T-helper 1 cell treated with Interleukin-12 subunit alpha and Interleukin-12 subunit beta and Interleukin-4 antibody, amounts not matched to agents 30 μg/mL and 1 μg/mL, for 36 hours (primary cell): ENCODE results near the gene C1orf210.

Source experiments
- H3K27ac Mint-ChIP-seq: one replicate; pipeline ENCODE4 v1.8.0; 2021; ENCODE audit warnings: mild to moderate bottlenecking, mixed read lengths
- H3K27me3 Mint-ChIP-seq: one replicate; pipeline ENCODE4 v1.8.0; 2021; ENCODE audit warnings: low read depth, mixed read lengths
- H3K36me3 Mint-ChIP-seq: one replicate; pipeline ENCODE4 v1.8.0; 2021; ENCODE audit warnings: low read depth, mixed read lengths
- H3K4me1 Mint-ChIP-seq: one replicate; pipeline ENCODE4 v1.8.0; 2021; ENCODE audit warnings: low read depth, mixed read lengths
- H3K4me3 Mint-ChIP-seq: one replicate; pipeline ENCODE4 v1.8.0; 2021; ENCODE audit warnings: mild to moderate bottlenecking, moderate library complexity, mixed read lengths
- H3K9me3 Mint-ChIP-seq: one replicate; pipeline ENCODE4 v1.8.0; 2021; ENCODE audit warnings: mixed read lengths

C1orf210 gene

DNA sequence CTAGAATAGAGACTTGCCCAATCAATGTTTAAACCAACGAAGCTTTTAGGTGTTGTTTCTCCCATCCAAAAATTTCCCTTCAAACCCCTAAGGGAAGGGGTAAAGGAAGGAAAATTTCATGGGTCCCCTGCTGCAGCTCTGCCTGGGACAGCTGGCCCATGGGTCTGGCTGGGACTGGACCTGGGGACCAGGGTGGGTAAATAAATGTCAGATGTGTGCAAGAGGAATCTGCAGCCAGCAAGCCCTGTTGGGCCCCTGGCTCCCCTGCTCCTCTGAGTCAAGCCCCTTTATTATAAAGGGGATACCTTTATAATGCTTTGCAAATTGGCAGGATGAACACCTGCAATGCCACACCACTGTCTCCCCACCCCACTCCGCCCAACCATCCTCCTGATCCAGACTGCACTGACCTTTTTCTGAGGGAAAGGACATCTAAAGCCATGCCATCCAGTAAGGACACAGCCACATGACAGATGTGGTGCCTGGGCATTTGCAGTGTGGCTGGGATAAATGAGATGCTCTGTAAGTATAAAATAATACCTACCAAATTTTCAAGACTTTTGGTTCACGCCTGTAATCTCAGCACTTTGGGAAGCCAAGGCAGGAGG is 17.5 kb downstream of the C1orf210 start:
- Mint-ChIP-seq H3K9me3 (peaks cover 8% of the 10 kb centered on the region), H3K36me3 (peaks cover 2% of the 10 kb centered on the region), H3K27ac (no peak overlapping the region), H3K27me3 (peaks cover 9% of the 10 kb centered on the region), H3K4me3 (no peak overlapping the region), H3K4me1 (peaks cover 10% of the 10 kb centered on the region)

DNA sequence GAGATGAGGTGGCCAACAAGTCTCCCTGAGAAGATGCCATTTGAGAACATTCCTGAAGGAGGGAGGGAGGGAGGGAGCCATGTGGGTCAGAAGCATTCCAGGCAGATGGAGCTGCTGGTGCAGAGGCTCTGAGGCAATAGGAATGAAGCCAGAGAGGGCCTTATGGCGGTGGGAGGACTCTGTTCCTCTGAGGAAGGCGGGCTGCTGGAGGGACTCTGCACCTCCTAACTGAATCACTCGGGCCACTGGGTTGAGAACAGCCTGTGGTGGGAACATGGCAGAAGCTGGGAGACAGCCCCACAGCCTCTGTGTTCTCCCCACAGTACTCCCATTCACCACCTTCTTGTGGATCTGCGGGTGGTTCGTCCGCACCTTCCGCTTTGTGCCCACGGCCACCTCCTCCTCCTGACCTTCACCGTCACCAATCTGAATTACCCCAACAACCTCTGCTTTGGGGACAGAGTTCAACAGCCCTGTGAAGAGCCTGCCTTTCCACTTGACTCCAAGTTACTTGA is 18.0 kb downstream of the C1orf210 start:
- H3K27ac Mint-ChIP-seq = no peak overlapping the region
- no peak overlapping the region for H3K4me3 Mint-ChIP-seq
- H3K4me1 Mint-ChIP-seq = peaks cover 10% of the 10 kb centered on the region
- peaks cover 12% of the 10 kb centered on the region for H3K27me3 Mint-ChIP-seq
- peaks cover 2% of the 10 kb centered on the region for H3K36me3 Mint-ChIP-seq
- peaks cover 13% of the 10 kb centered on the region for H3K9me3 Mint-ChIP-seq

DNA sequence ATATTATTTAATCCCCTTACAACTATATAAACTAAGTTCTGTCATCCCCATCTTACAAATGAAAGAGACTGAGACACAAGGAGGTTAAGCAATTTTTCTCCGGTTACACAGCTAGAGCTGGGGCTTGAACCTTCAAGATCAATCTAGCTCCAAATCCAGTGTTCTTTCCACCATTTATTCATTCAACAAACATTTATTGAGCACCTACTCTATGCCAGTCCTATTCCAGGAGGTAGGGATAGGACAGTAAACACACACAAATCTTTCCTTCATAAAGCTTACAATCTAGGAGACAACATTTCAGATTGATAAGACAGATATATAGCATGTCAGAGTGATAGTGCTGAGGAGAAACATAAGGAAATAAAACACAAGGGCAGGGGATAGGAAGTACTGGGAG is 18.5 kb downstream of the C1orf210 start:
- H3K4me3 Mint-ChIP-seq = no peak overlapping the region
- peaks cover 3% of the 10 kb centered on the region for H3K36me3 Mint-ChIP-seq
- no peak overlapping the region for H3K27ac Mint-ChIP-seq
- peaks cover 17% of the 10 kb centered on the region for H3K9me3 Mint-ChIP-seq
- peaks cover 12% of the 10 kb centered on the region for H3K27me3 Mint-ChIP-seq
- peaks cover 9% of the 10 kb centered on the region for H3K4me1 Mint-ChIP-seq

DNA sequence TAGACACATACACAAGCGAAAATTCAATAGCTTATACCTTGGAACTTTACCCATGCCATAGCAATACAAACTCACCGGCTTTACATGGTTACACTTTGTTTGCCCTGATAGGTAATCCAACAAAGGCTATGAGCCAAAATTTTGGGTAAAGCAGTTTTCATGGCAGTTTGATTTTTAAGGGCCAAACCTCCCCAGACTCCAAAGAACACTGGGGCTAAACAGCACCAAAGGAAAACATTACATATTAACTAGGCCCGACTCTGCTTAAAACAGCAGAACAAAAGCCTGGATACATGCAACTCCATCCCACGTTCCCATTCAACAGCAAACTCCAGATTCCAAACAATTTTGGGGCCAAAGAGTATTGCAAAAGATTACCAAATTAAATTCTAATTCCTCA is 19.9 kb downstream of the C1orf210 start:
- Mint-ChIP-seq H3K9me3 (peaks cover 26% of the 10 kb centered on the region), H3K4me1 (no peaks in the 10 kb centered on the region), H3K4me3 (no peak overlapping the region), H3K27me3 (peaks cover 12% of the 10 kb centered on the region), H3K36me3 (peaks cover 3% of the 10 kb centered on the region), H3K27ac (no peak overlapping the region)

DNA sequence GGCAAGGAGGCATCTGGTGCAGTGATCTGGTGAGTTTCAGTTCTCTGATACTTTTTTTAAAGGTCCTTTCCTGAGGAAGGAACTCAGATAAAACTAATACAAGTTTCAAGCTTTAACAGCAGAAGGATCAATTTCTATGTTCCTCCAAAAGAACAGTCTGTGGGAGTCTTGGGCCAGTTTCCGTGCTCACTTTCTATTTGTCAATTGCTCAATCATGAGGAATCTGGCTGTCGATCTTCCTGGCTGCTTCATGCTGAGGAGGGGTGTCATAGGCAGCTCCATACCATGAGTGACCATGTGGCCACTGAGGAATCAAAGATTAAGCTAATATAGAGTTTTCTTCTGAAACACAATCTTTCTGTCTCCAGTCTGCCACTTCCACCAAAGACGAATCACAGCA is 27.0 kb downstream of the C1orf210 start:
- Mint-ChIP-seq H3K27me3 (peaks cover 7% of the 10 kb centered on the region), H3K27ac (no peak overlapping the region), H3K4me3 (no peak overlapping the region), H3K4me1 (no peaks in the 10 kb centered on the region), H3K36me3 (peaks cover 5% of the 10 kb centered on the region), H3K9me3 (peaks cover 33% of the 10 kb centered on the region)

DNA sequence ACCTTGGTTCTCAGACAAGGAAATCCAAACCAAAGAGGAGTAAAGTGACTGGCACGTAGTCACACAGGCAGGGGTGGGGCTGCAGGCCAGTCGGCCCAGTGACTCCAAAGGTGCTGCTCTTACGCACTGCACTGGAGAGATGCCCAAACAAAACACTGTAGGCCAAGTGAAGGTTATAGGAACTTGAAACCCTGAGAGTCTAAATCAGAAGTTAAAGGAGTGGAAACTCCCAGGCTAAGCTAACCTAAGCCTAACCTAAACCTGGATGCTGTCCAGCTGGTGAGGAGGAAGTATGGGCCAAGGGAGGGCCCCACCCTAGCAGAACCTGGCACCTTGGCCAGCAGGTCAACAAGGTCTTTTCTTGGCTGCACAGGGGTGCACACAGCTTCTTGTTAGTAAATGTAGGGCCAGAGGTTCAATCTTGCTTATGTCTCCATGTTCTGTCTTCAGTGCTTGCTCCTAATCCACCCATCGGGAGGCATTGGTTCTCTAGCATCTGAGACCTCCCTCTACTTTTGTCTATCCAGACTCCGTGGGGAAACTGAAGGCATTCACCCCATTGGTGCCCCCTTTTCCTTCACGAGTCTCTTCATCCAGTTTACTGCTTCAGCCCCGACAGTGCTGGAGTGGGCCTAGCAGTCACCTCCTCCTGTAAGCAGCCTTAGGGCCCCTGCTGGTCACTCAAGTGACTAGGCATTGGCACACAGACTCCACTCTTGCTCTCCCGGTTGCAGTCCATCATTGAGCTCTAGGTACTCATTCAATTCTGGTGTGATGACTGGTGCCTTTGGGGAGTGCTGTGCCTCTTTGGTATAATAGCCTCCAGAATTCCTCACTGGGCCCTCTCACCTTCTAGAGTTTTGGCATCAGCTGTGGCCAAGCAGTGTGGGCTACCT is 28.5 kb downstream of the C1orf210 start:
- Mint-ChIP-seq H3K36me3 (peaks cover 3% of the 10 kb centered on the region), H3K27me3 (peaks cover 16% of the 10 kb centered on the region), H3K9me3 (peaks cover 23% of the 10 kb centered on the region), H3K4me3 (no peak overlapping the region), H3K4me1 (no peaks in the 10 kb centered on the region), H3K27ac (no peak overlapping the region)

DNA sequence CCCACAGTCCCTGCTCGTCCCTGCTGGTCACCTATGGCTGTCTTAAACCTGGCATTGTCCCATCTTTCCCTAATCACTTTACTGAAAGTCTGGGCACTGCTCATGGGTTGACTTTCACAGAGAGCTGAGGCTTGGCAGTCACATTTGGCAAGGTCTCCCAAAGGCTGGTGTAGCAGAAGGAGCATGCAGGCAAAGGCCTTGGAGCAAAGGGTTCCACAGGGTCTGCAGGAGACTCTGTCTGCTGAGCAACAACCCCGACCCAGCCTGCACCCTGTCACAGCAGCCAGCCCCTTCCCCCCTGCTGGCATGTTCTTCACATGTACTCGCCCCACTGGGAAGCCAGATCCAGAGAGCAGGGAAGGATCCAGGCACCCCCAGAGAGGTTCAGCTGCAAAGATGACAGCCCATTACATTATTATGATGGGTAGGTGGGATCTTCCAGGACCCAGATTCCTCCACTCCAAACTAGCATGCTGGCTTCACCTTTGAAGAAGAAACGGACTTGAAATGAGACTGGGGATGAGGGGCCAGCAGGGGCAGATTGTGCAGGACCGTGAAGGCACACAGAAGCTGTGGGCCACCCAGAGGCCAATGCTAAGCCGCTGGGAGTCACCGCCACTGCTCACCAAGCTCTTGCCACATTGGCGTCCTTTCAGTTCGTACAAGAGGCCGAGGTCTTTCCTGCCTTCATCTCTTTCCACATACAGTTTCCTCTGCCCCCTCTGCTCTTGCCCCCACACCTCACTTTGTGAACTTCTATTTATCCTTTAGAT is 29.8 kb downstream of the C1orf210 start:
- H3K36me3 Mint-ChIP-seq = peaks cover 3% of the 10 kb centered on the region
- no peak overlapping the region for H3K27ac Mint-ChIP-seq
- H3K27me3 Mint-ChIP-seq = peaks cover 28% of the 10 kb centered on the region
- no peak overlapping the region for H3K4me3 Mint-ChIP-seq
- H3K9me3 Mint-ChIP-seq = peaks cover 14% of the 10 kb centered on the region
- no peaks in the 10 kb centered on the region for H3K4me1 Mint-ChIP-seq

DNA sequence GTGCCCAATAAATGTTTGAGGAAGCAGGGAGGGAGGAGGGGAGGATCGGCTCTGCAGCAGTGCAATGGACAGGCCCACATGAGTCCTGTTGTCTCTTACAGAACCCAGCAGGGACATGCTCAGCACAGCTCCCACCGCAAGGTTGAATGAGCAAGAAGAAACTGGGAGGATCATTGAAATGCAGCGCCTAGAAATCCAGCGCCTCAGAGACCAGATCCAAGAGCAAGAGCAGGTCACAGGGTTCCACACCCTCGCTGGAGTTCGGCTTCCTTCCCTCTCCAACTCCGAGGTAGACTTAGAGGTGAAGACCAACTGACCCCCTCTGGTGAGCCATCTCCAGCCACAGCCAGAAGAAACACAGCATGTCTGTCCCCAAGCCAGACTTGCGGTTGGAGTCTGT is 31.5 kb downstream of the C1orf210 start:
- no peak overlapping the region for H3K4me3 Mint-ChIP-seq
- H3K9me3 Mint-ChIP-seq = peaks cover 14% of the 10 kb centered on the region
- H3K36me3 Mint-ChIP-seq = peaks cover 3% of the 10 kb centered on the region
- no peak overlapping the region for H3K27ac Mint-ChIP-seq
- H3K27me3 Mint-ChIP-seq = peaks cover 32% of the 10 kb centered on the region
- H3K4me1 Mint-ChIP-seq = no peaks in the 10 kb centered on the region

DNA sequence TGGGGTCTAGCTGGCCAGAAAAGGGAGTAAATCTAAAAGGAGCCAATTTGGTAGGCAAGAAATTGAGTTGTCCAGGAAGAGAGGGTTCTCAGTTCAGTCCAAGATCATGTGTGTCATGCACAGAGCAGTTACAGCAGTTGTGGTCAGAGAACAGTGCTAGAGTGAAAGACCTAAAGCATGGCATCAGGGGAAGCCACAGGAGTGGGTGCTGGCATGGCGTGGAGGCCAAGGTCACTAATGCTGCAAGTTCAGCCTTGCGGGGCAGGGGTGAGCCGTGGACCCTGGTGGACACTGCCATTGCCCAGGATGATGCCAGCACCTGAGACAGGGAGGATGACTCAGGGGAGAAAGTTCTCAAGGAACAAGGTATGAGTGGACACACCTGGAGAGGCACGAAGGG is 32.2 kb downstream of the C1orf210 start:
- Mint-ChIP-seq H3K4me3 (no peak overlapping the region), H3K27me3 (peaks cover 32% of the 10 kb centered on the region), H3K4me1 (no peaks in the 10 kb centered on the region), H3K9me3 (peaks cover 8% of the 10 kb centered on the region), H3K27ac (no peak overlapping the region), H3K36me3 (peaks cover 3% of the 10 kb centered on the region)

DNA sequence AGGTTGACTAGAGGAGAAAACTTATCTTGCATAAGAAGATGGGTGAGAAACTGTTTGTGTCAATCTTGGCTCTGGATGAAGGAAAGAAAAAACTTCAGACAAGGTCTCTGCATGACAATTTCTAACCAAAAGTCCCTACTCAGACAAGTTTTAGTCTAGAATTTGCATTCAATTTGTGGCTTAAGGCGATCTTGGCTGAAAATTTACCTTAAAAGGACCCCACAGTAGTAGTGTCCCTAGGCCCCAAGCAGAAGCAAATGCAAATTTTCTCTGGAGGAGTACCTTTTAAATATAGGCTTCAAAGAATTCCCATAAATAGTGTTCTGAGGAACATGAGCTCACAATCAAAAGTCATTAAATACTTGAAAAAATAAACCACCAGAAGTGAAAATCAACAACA is 33.2 kb downstream of the C1orf210 start:
- Mint-ChIP-seq H3K36me3 (no peaks in the 10 kb centered on the region), H3K4me1 (no peaks in the 10 kb centered on the region), H3K27ac (no peak overlapping the region), H3K9me3 (peaks cover 4% of the 10 kb centered on the region), H3K4me3 (no peak overlapping the region), H3K27me3 (peaks cover 30% of the 10 kb centered on the region)

DNA sequence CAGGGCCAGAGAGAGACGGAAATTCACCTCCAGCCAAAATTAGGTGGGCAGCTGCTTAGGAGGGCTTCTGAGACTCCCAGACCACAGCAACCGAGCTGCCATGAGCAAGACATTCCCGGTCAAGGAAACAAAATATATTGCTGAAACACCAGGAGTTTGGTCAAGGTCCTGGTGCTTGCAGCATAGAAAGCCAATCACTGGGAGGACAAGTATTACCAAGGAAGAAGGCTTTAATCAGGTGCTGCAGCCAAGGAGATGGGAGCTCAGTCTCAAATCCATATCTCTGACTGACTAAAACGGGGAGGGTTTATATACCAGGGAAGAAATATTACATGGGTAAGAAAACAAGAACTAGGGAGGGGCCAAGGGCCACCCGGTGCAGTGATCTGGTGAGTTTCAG is 34.4 kb downstream of the C1orf210 start:
- Mint-ChIP-seq H3K27me3 (peaks cover 35% of the 10 kb centered on the region), H3K27ac (no peak overlapping the region), H3K36me3 (no peaks in the 10 kb centered on the region), H3K9me3 (peaks cover 9% of the 10 kb centered on the region), H3K4me1 (no peaks in the 10 kb centered on the region), H3K4me3 (no peak overlapping the region)

DNA sequence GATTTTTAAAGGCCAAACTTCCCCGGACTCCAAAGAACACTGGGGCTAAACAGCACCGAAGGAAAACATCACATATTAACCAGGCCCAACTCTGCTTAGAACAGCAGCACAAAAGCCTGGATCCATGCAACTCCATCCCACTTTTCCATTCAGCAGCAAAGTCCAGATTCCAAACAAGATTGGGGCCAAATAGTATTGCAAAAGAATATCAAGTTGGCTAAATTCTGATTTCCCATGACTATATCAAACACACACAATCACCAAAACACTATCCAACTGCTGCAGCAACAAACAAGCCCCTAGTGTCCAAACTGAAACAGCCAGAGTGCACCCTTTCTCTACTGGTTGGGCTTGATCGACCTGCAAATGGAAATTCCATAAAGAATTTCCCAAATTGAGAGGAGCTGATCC is 35.0 kb downstream of the C1orf210 start:
- no peak overlapping the region for H3K4me3 Mint-ChIP-seq
- H3K27ac Mint-ChIP-seq = no peak overlapping the region
- peaks cover 42% of the 10 kb centered on the region for H3K27me3 Mint-ChIP-seq
- peaks cover 9% of the 10 kb centered on the region for H3K9me3 Mint-ChIP-seq
- no peaks in the 10 kb centered on the region for H3K4me1 Mint-ChIP-seq
- H3K36me3 Mint-ChIP-seq = no peaks in the 10 kb centered on the region

DNA sequence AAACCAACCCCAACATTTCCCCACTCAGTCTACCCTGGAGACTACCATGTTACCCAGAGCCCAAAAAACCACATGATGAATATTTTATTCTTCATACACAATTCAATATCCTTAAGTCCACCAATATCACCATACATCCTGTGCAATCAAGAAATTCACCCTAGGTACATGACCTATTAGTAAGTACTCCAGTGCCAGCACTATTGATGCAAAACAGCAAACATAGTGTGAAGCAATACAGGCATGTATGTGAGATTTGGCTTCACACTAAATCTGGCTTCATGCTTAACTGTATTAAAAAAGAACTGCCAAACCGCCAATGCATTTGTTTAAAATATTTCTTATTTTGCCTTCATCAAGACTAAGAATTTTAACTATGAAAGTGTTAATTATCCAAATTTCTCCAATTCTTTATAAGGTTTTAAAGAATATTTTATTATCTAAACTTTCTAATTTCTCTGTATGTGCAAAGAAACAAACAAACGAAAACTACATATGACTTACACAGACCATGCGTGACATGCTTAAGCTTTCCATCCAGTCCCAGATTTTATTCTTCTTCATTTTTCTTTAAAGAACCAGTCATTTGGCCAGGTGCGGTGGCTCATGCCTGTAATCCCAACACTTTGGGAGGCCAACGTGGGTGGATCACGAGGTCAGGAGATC is 38.0 kb downstream of the C1orf210 start:
- H3K4me3 Mint-ChIP-seq = no peak overlapping the region
- peaks cover 9% of the 10 kb centered on the region for H3K9me3 Mint-ChIP-seq
- no peaks in the 10 kb centered on the region for H3K36me3 Mint-ChIP-seq

More for the DNA sequence above, 38.0 kb downstream of the C1orf210 start:
- peaks cover 33% of the 10 kb centered on the region for H3K27me3 Mint-ChIP-seq
- no peak overlapping the region for H3K27ac Mint-ChIP-seq
- H3K4me1 Mint-ChIP-seq = no peaks in the 10 kb centered on the region
